Ovary (tissue), 3 donors: ENCODE measurements around the gene P4HB.

ENCODE experiments used
- EP300 ChIP-seq: sonication (generic); formaldehyde crosslinking; IDR thresholded peaks from one replicate; pipeline ENCODE4 v1.6.1; 2017; ENCODE audit warnings: antibody characterized with exemption
- POLR2A ChIP-seq: fragments of 450-650 bp; IDR thresholded peaks from one replicate; pipeline ENCODE4 v1.6.1; 2017; ENCODE audit warnings: antibody characterized with exemption, mild to moderate bottlenecking, moderate library complexity
- TF ChIP-seq, protein P1 (sequence below), 3 donors: fragments of 450-650 bp in 2 of 3; fragments of 200-600 bp in 1 of 3; IDR thresholded peaks; one replicate each; pipeline versions ENCODE4 v1.5.1 to v1.8.0; 2016 to 2022; ENCODE audit warnings: antibody characterized with exemption in 3 of 3, mild to moderate bottlenecking in 1 of 3
- donor health status: DM: no; HTN: no; CAD: no.

DNA sequence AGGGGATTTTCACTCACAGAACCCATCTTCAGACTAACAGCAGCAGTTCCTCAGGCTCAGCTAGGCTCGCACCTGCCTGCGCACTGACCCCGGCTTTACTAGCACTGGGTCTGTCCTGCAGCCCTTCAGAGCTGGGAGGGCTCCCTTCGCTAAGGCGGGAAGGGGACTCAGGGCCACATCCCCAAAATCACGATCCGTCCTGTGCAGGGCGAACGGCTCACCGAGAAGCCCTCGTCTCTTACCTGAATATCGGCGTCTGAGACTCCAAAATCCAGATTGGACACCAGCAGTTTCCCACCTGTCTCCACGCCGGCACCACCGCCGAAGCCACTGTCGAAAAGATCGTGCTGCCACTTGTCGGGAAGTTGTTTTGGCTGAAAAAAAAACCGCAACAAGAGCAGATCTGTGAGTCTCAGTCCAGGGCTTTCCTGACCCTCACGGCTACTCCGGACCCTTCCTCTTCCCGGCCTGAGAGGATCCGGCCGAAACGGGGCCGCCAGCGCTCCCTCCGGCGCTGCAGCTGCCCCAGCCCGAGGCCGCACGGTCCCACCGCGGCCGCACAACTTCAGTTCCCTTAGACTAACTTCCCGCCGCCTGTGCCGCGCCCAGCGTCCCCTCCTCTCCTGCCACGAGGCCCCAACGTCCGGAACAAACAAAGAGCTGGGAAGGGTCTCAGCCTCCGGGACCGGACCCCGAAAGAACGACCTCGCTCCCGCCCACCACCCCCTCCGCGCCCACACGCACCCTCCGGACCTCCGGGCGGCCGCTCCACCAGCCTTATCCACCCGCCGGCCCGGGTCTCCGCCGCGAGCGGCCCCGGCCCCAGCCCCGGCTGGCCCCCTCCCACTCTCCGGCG, 30.3 kb upstream of the P4HB start:
- TF ChIP-seq, protein P1, sequence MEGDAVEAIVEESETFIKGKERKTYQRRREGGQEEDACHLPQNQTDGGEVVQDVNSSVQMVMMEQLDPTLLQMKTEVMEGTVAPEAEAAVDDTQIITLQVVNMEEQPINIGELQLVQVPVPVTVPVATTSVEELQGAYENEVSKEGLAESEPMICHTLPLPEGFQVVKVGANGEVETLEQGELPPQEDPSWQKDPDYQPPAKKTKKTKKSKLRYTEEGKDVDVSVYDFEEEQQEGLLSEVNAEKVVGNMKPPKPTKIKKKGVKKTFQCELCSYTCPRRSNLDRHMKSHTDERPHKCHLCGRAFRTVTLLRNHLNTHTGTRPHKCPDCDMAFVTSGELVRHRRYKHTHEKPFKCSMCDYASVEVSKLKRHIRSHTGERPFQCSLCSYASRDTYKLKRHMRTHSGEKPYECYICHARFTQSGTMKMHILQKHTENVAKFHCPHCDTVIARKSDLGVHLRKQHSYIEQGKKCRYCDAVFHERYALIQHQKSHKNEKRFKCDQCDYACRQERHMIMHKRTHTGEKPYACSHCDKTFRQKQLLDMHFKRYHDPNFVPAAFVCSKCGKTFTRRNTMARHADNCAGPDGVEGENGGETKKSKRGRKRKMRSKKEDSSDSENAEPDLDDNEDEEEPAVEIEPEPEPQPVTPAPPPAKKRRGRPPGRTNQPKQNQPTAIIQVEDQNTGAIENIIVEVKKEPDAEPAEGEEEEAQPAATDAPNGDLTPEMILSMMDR (IDR thresholded peaks at IDR 0.05) = no peak
- TF ChIP-seq POLR2A (no peak), EP300 (no peak)
